Measurements from ENCODE around the gene KLHL40. TPM values are rescaled to one million over a fixed set of nuclear protein-coding genes. Genes with fewer than 3 reads are reported as not detected.

The KLHL40 gene
- total and polyA plus RNA-seq, 10 of the 15 experiments (the other 5 are each of a cell fraction or from before 2014, with no cell fraction given), result not detected

GRCh38 chr3:42657675-42658074 lies 27.7 kb upstream of the KLHL40 start:
- Histone ChIP-seq H3K79me2 (ENCODE audit: control insufficient read depth, insufficient read depth, low read length) (no peaks in the 10 kb centered on the region; the same call in 1 of the 2 replicates), H3K27me3 (replicated peaks in 1 of 2; ENCODE audit: control insufficient read depth in 2 of 2, insufficient read depth in 2 of 2, low read length in 1 of 2) (no peaks in the 10 kb centered on the region), H2AFZ (ENCODE audit: control insufficient read depth, low read depth, low read length) (no peak overlapping the region), H3K9ac (ENCODE audit: control insufficient read depth, insufficient read depth, low read length) (no peak overlapping the region), H3K4me1 (ENCODE audit: control insufficient read depth, insufficient read depth, low read length) (peaks cover 12% of the 10 kb centered on the region), H3K4me2 (ENCODE audit: control insufficient read depth, insufficient read depth) (no peak overlapping the region), H4K20me1 (ENCODE audit: control insufficient read depth, insufficient read depth) (no peaks in the 10 kb centered on the region), H3K9me3 (replicated peaks; ENCODE audit: control insufficient read depth, insufficient read depth, low read length) (no peaks in the 10 kb centered on the region), H3K36me3 (ENCODE audit: control insufficient read depth in 2 of 2, insufficient read depth in 2 of 2, low read length in 1 of 2) (no peaks in the 10 kb centered on the region; a peak in 1 of 4 replicates), H3K27ac (ENCODE audit: control insufficient read depth, insufficient read depth) (no peak overlapping the region), H3K4me3 (no peak overlapping the region)
- ChIA-PET RAD21 (ENCODE audit: unreplicated experiment) (no interaction called here), POLR2A (no interaction called here), SMC1A (ENCODE audit: uncharacterized antibody, unreplicated experiment) (no interaction called here), CTCF (no interaction called here)
- TF ChIP-seq, protein P1, sequence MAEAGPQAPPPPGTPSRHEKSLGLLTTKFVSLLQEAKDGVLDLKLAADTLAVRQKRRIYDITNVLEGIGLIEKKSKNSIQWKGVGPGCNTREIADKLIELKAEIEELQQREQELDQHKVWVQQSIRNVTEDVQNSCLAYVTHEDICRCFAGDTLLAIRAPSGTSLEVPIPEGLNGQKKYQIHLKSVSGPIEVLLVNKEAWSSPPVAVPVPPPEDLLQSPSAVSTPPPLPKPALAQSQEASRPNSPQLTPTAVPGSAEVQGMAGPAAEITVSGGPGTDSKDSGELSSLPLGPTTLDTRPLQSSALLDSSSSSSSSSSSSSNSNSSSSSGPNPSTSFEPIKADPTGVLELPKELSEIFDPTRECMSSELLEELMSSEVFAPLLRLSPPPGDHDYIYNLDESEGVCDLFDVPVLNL (IDR thresholded peaks at IDR 0.05; ENCODE audit: low read depth, low read length), result no peak
- TF ChIP-seq CBFB (IDR thresholded peaks at IDR 0.05; ENCODE audit: low read depth) (no peak), NBN (IDR thresholded peaks at IDR 0.05) (no peak), TCF3 (IDR thresholded peaks at IDR 0.05; ENCODE audit: borderline replicate concordance, insufficient read depth, low read depth, low read length) (no peak), CBX5 (IDR thresholded peaks at IDR 0.05; ENCODE audit: low read depth) (no peak), RCOR1 (conservative IDR thresholded peaks at IDR 0.05; ENCODE audit: low read depth, low read length) (no peak), STAT1 (conservative IDR thresholded peaks at IDR 0.05) (no peak), SIX5 (IDR thresholded peaks at IDR 0.05; ENCODE audit: low read depth, low read length, severe bottlenecking) (no peak), NR2C2 (IDR thresholded peaks at IDR 0.05; ENCODE audit: borderline replicate concordance, control insufficient read depth, insufficient read length, low read depth) (no peak)
- intact Hi-C loops (cut with micrococcal nuclease; ENCODE audit: unreplicated experiment), result no loop called here
- DNase-seq (ENCODE audit: low read depth, low spot score) (no peak), FAIRE-seq (no peak), ATAC-seq (no peak)
- WGBS (ENCODE audit: insufficient coverage, insufficient replicate concordance, low lambda C conversion rate, missing lambda C conversion rate), result 72% methylated on average over 4 of the region's 4 CpGs
- BruUV-seq (replicated peaks), result no TSS peak
- in situ Hi-C loops (cut with MboI), result no loop called here
